Stimulated activated CD8-positive, alpha-beta memory T cell treated with anti-CD3 and anti-CD28 coated beads, Interleukin-12 subunit alpha, Interleukin-12 subunit beta, amount 100 ng/mL, for 4 hours (primary cell): ENCODE data around the gene CRIP3.
"Not testable (repeated sequence)": the region's sequence is repeated elsewhere in the genome, so short reads cannot be mapped to it uniquely, and the experiment has no call there.

ENCODE experiments used
- DNase-seq: peaks from one replicate; pipeline ENCODE4 v3.0.0-alpha.2; 2020; ENCODE audit warnings: low read depth

CRIP3 gene

GRCh38 chr6:43308101-43308989 lies at the start of gene CRIP3:
CRIP3 (minus strand) TSS chr6:43308826; CDS start chr6:43308792, 34 bp downstream.
- peak; percentile 26 for DNase-seq

GRCh38 chr6:43355862-43356590 lies 47.4 kb upstream of the CRIP3 start:
- no peak for DNase-seq

DNA sequence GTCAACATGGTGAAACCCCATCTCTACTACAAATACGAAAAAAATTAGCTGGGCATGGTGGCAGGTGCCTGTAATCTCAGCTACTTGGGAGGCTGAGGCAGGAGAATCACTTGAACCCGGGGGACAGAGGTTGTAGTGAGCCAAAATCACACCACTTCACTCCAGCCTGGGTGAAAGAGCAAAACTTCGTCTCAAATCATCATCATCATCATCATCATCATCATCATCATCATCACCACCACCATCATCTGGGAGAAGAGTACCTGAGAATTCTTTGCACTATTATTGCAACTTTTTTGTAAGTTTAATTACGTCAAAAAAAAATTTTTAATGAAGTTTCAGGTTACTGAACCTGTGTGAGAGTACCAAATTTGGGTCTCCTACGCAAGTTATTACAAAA lies 43.3 kb upstream of the CRIP3 start:
- not testable (repeated sequence) for DNase-seq

GRCh38 chr6:43347444-43347843 lies 38.8 kb upstream of the CRIP3 start:
- DNase-seq, result no peak

DNA sequence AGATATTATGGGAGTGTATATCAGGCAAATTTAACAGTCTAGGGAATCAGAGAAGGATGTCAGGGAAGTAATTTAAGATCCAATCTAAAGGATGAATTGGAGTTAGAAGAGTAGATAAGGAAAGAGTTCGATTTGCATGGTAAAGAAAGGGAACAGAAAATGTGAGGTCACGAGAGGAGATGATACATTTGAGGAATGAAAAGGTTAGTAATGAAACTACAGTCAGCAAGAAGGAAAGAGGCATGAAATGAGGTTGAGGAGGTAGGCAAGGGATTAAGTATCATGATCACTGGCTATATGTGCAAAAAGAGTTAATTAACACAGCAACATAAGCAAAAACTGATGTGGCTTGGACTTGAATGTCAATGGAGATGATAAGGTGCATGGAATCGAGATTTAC lies 38.4 kb upstream of the CRIP3 start:
- no peak for DNase-seq

DNA sequence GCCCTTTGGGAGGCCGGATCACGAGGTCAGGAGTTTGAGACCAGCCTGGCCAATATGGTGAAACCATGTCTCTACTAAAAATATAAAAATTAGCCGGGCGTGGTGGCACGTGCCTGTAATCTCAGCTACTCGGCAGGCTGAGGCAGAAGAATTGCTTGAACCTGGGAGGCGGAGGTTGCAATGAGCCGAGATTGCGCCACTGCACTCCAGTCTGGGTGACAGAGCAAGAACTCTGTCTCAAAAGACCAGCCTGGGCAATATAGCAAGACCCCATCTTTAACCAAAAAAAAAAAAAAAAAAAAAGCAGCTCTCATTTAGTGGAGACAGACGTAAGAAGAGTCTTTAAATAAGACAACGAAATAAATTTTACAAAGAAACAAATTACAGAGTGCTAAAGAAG lies 37.6 kb upstream of the CRIP3 start:
- not testable (repeated sequence) for DNase-seq

DNA sequence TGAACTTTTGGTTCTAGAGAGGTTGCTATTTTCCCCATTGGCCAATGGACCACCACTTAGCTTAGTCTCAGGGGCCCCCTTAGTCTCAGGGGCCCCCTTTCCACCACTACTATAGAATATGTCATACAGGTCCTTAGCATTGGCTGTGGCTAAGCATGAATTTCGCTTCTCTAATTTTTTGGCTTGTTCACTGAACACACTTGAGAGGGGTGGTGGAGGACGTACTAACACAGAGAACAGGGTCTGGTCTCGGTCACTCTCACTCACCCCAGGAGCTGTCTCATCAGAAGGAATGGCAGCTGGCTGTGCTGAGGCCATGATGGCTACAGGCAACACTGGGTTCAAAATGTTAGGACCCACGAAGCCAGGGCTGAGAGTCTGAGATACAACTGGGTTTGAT lies 30.5 kb upstream of the CRIP3 start:
- no peak for DNase-seq

DNA sequence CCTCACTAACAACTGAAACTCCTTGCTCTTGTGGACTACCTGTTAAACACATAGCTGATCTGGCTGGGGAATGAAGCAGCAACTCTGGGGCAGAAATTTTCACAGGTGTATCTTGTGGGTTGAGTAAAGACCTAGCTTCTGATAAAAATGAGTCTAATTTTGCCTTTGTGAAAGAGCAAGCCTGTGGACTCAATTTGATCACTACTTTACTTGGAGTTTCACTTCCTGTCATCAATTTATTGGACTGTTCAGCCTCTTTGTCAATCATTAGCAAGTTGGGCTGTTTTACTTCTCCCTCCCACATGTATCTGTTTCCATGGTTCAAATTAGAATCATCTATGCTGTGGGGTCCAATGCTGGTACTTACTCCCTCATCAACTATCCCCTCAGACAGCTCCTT lies 29.6 kb upstream of the CRIP3 start:
- DNase-seq, result no peak

- no peak for DNase-seq
Measured at GRCh38 chr6:43336382-43336781, 27.8 kb upstream of the CRIP3 start.

- DNase-seq, result no peak
Measured at GRCh38 chr6:43335469-43335868, 26.8 kb upstream of the CRIP3 start.

- no peak for DNase-seq
Measured at GRCh38 chr6:43334466-43335095, 26.0 kb upstream of the CRIP3 start.

DNA sequence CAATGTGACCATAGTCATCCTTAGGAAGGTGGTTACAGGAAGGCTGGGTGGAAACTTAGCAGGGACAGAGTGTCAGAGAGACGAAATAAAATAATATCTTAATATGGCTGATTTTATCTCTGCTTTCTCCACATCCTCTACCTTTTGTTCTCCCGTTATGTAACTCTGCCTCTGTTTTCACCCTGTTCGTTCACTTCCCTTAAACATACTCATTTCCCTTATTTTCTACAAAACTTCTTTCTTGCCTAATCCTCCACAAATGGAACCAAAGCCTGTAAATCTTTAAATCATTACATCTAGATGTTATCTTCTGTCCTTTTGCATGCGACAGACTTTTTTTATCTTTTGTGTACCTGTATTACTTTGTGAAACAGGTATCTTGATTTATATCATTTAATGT lies 23.3 kb upstream of the CRIP3 start:
- no peak for DNase-seq

DNA sequence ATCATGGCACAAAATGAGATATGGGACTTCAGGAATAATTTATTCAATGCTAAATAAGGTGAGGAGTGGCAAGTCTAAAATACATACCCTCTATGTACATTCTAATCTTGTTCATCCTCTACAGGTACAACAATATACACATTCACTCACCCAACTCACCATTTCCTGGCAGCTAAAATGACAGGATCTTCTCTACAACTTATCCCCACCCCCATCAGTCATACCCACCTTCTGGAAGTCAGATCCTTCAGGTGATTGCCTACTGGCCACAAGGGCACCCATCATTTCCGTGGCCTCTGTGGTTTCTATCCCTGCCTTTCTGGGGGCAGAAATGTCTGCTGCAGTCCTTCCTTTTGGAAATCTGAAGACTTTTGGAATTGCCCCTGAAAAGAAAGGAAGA lies 22.8 kb upstream of the CRIP3 start:
- DNase-seq, result no peak

DNA sequence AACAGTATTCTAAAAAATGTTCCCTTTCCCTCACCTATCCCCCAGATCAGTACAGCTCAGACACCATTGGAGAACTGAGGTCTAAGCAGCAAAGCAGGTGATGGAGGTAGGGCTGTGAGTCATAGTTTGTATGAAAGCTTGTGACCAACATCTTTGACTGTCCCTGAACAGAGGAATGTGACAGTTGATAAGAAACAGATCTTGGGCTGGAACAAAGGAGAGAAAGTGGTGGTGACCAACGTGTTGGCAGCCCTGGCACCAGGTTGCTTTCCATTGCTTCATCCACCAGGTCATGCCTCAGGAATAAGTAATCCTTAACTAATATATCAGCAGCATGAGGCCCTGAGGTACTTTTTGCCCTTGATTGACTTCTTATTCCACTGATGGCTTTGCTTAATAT lies 19.9 kb upstream of the CRIP3 start:
- DNase-seq, result no peak

DNA sequence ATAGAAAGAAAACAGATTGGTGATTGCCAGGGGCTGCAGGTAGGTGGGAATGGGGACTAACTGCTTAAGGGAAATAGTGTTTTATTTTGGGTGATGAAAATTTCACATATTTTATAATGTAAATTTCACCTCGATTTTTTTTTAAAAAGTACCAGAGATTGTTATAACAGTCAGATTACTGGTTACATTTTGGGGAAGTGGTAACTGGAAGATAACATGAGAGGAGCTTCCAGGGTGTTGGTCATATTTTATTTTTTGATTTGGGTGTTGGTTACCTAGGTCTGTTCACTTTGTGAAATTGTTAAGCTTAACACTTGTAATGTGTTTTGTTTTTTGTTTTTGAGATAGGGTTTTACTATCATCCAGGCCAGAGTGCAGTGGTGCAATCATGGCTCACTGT lies 17.2 kb upstream of the CRIP3 start:
- DNase-seq, result no peak

- DNase-seq, result no peak
Measured at GRCh38 chr6:43318011-43318410, 9.4 kb upstream of the CRIP3 start.

DNA sequence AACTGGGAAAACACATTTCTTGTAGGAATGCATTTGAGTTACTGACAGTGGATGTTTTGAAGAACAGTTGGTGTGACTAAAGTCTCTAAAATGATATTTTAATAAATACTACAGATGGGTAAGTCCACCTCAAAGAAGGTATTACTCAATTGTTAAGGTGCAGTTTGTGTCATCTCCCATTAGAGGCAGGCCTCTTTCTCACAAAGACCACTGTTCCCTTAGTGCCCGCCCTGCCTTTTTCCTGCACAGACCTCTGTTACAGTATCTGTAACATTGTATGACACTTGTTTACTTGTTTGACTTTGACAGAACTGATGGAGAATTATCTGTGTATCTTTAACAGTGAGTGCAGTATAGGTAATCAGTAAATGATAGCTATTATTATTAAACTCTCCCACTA lies 5.2 kb upstream of the CRIP3 start:
- no peak for DNase-seq

DNA sequence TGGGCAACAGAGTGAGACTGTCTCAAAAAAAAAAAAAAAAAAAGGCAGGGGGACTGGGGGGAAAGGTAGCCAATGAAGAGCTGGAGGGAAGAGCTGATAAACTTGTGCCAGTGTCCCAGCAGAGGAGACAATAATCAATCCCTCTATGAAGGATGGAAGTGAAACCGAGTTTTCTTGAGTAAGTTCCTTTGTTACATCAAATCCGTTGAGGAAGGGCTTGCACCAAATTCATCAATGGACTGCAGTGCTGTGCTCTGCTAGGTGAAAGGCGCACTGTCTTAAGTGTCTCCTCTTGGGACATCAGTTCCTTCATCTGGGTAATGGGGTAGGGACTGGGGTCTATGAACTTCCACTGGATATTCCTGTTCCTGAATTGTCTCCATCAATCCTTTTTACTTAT lies 3.0 kb upstream of the CRIP3 start:
- no peak for DNase-seq

GRCh38 chr6:43310624-43311023 lies 2.0 kb upstream of the CRIP3 start:
- no peak for DNase-seq

DNA sequence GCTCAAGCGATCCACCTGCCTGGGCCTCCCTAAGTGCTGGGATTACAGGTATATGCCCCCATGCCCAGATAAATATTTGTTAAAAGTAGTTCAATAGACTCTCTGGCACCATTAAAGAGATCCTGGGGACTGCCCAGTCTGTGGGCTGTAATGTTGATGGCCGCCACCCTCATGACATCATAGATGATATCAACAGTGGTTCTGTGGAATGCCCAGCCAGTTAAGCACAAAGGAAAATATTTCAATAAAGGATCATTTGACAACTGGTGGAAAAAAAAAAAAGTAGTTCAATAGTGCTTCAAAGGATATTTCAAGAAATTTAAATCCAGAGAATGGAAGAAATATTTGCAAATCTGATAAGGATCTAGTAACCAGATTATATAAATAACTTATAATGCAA lies 1.5 kb upstream of the CRIP3 start:
- DNase-seq, result no peak

DNA sequence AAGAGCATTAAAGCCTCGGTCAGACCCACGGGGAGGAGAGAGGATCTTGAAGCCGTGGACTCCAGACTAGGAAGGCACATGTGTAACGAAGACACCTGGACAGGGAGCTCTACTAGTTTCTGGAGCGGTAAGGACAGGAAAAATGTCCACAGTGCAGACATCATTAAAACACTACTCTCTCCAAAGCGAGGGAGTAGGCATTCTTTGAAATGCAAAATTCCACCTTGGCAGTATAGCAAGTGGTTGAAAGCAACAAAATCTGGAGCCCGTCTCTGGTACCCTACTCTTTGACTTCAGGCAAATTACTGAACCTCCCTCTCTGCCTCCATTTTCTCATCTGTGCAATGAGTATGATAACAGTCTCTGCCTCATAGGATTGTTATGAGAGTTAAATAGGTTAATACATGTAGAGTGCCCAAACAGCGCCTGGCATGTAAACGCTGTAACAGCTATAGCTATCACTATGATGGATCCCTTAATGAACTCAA lies 408 bp upstream of the CRIP3 start:
- no peak for DNase-seq

DNA sequence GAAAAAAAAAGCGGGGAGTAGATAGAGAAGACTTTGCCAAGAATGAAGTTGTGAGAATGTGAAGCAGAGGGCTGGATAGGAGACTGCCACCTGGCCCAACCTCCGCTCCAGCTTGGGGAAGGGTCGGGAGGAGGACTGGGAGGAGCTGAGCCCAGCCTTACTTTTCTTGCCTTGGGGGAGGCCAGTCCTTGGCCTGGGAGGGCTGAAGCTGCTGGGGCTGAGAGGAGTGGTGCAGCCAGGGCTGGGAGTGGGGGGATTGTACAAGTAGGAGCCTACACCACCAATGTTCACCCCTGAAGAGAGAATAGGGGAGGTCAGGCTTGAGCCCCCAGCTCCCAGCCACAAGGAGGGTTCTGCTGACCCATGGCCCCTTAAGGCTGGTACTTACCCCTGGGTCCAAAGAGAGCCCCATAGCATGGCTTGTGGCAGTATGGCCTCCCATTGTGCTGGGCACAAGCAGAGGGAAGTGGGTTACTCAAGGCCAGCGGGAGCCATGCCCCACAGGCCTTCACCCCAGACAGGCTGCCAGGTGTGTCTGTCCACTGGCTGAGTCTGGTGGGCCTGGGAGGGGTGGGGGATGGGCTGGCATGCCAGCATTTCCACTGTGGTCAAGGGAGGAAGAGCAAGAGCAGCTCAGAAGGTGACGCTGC lies 1.1 kb downstream of the CRIP3 start:
- DNase-seq, result no peak
